Stimulated activated CD4-positive, alpha-beta T cell treated with anti-CD3 and anti-CD28 coated beads, Interleukin-12 subunit alpha, Interleukin-12 subunit beta, amount 100 ng/mL, for 24 hours (primary cell): ENCODE data around the gene SLC7A7.
"Not testable (repeated sequence)": the region's sequence is repeated elsewhere in the genome, so short reads cannot be mapped to it uniquely, and the experiment has no call there.

ENCODE experiments used
- DNase-seq, 2 experiments: peaks; one replicate each; pipeline ENCODE4 v3.0.0-alpha.2; 2020; ENCODE audit warnings: low read depth in 2 of 2

SLC7A7 gene

DNA sequence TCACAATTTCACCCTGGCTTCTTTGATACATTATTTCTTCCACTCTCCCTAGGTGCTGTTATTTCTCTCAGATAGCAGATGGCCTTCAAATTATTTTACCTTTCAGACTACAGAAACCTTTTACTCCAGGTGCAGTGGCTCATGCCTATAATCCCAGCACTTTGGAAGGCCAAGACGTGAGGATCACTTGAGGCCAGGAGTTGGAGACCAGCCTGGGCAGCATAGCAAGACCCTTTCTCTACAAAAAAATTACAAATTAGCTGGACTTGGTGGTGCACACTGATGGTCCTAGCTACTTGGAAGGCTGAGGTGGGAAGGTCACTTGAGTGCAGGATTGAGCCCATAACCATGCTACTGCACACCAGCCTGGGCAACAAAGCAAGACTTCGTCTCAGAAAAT, 23.1 kb downstream of the SLC7A7 start:
- DNase-seq = no peak

DNA sequence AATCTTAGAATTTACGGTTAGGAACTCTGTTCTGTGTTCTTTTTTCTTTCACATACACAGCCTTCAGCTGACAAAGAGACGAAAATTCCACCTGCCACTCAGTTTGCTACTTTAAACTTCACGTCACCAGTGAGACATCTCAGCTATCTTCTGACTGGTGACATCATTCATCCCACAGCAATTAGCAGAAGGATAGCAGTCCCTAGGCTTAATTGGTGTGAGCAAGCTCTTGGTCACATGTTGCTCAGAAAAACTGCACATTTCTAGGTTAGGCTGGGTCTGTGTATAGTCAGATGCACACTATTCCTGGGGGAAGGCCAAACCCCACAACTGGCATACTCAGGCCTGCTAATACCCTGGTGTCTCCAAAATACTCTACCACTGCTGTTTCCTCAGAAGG, 23.9 kb downstream of the SLC7A7 start:
- no peak for DNase-seq

DNA sequence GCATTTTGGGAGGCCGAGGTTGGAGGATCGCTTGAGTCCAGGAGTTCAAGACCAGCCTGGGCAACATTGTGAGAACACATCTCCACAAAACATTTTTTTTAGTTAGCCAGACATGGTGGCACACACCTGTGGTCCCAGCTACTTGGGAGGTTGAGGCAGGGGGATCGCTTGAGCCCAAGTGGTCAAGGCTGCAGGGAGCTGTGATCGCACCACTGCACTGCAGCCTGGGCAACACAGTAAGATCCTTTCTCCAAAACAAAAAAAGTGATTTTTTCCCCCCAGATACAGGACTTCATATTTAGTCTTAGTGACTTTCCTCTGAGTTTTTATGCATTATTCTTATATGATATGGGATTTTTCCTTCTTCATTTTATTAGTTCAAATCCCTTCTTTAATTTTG, 28.6 kb downstream of the SLC7A7 start:
- DNase-seq = no peak

DNA sequence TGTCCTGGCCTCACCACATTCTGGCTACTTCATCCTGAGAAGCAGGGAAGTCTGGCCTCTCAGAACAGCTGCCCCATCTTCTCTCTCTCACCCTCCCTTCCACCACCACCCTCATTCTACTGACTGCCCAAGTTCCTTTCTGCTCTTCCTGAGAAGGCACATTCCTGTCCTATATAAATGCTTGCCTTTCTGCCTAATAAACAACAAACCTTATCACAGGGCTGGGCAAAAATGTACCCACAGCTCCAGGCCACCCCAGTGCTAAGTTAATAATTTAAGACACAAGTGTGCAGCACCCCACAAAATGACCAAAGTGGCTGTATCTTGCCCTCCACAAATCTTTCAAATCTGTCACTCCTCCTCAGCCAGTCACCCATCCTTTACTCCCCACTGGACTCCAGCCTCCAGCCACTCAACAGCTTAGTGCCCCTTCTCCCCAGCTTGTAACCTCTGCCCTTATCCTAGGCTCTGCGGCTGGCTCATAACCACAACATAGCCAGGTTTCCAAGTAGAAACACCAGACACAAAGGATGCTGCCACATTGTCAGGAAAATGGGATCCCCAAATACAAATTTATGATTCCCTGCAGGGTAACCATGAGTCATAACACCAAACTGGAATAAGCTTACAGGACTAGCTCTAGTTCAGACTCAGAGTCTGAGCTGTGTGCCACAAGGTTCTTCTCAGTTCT, 33.8 kb downstream of the SLC7A7 start:
- DNase-seq = no peak

DNA sequence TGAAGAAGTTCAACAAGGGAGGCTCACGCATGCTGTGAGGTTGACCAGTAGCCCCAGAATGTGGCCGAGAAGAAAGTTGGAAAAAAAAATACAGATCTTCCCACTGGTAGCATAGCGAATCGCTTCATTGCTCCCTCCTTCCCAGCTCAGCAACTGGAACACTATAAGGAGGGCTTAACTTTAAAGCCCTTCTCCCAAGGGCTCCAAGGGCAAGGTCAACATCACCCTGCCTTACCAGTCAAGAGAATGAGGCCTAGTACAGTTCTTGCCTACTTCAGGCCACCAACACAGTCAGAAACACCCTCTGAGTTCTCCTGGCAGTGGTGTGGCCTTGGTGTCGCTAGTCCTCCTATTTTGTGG, 34.3 kb downstream of the SLC7A7 start:
- no peak for DNase-seq

DNA sequence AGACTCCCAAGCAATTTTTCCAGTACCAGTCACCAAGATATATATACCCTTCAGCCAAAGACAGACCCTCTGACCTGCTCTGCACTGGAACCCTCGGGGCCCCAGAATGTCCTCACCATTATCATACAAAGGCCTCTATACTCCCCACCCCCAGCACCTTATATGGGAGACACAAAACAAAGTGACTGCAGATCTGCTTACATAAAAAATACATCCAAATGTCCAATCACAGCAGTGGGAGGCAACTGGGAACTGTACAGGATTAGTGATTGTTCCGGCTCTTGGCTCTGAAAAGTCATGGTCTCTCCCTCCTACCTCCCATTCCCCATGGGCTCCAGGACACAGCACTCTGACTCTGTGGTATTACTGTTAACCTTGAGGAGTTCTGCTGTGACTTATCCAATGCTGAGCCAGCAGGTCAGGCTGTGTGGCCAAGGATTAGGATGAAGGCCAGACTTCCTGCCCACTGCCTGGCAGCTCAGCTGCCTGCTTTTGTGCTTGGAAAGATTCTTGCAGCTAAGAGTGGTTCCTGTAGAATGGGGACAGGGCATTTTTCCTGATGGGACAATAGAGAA, 35.0 kb downstream of the SLC7A7 start:
- DNase-seq = no peak

DNA sequence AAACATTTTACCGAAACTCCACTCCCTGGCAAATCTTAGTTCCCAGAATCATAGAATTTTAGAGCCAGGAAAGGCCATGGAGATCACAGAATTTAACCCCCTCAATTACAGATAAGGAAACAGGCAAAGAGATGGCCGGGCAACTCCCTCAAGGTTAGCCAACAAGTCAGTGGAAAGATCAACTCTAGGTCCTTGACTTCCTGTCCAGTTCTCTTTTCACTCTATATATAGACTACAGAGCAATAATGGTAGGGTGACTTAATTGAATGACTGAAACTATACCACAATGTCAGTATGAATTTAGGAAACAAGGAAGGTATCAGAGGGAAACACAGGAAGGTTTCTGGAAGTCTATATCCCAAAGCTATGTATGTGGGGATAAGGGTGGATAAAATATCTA, 37.2 kb downstream of the SLC7A7 start:
- DNase-seq = no peak

DNA sequence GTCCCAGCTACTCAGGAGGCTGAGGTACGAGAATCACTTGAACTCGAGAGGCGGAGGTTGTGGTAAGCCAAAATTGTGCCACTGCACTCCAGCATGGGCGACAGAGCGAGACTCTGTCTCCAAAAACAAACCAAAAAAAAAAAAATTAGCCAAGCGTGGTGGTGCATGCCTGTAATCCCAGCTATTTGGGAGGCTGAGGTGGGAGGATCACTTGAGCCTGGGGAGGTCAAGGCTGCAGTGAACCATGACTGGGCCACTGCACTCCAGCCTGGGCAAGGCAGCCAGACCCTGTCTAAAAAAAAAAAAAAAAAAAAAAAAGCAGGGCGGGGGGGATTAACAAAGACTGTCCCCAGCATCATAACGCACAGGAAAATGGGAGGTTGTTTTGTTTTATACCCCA, 38.4 kb downstream of the SLC7A7 start:
- not testable (repeated sequence) for DNase-seq

DNA sequence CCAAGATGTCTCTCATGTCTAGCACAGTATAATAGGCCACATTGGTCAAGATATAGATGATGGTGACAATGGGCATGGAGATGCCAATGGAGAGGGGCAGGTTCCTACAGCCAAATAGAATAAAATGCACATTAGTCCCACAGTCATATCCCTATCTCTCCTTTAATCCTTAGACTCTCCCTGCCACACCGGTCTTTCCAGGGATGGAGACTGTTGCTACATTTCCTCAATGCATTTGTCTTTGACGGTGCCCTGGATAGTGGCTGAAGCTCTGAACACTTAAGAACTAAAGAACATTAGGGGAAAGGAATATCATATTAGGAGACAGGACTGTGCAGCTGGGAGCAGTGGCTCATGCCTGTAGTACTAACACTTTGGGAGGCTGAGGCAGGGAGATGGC, 39.0 kb downstream of the SLC7A7 start:
- DNase-seq = no peak

DNA sequence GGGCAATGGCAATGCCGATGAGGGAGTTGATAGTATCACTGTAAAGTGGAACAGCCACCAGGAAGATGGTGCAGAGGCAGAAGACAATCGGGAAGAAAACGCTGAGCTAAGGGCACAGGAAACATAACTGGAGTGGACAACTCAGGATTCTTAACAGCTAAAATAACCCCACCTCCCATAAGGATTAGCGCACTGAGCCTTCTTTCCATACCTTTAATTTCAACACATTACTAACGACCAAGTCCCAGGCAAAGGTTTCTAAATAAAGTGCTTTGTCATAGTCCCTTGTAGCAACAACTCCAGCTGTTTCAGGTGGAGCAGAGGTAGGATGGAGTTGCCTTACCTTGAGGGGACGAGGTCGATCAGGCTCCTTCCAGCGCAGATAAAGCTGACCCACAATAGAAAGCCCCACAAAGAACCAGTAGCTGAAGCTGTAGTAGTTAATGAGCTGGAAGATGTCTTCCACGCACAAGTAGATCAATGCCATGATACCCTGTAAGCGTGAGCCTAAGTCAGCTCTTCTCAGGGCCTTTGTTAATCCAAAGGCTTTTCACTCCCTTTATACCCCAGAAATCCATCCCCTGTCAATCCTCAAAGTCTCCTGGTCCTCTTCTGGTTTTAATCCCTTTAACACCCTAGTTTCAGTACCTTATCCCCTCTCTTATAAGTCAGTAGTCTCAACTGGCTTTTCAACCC, 41.1 kb downstream of the SLC7A7 start:
- DNase-seq = no peak

DNA sequence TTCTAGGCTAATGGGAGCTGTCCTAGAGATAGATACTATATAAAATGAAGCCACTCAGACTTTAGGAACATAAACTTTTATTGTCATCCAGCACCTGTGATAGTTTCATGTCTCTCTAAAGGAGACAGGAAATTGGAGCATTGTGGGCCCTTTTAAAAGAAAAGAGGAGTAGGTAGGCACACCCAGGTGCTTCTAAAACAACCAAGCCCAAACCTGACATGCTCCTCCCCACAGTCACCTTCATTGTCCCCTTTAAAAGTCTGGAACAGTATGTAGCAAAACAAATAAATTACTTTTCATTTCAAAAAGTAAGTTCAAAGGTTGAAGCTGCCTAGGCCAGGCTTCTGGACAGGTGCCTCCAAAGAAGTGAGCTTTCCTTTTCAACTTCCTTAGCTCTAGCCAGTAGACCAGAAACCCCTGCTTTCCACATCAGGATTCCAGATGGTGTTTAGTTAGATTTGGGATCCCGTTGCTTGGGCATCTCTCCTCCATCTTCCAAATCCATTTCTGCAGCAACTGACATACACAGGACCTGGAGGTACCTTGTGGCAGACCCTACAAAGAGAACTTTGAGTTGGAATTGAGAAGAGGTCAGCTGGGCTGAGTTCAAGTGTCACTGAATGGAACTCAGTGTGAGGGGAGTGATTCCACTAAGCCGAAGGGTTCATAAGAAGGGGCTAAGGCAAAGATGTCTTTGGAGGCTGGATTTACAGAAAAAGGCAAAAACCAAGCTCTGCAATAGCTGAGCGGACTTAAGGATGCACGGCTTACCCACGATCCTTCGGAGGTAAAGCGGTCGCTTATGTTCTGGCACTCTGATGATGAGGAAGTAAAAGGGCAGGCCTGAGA, 41.8 kb downstream of the SLC7A7 start:
- DNase-seq = no peak

DNA sequence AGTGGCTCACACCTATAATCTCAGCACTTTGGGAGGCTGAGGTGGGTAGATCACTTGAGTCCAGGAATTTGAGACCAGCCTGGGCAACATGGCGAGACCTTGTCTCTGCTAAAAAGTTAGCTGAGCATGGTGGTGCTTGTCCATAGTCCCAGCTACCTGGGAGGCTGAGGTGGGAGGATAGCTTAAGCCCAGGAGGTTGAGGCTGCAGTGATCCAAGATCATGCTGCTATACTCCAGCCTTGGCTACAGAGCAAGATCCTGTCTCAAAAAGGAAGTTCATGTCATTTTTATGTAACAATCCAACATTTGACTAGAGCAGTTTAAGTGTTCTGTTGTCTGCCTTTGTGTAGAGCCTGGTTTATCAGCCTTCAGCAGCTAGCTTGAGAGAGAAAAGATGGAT, 42.5 kb downstream of the SLC7A7 start:
- no peak for DNase-seq

DNA sequence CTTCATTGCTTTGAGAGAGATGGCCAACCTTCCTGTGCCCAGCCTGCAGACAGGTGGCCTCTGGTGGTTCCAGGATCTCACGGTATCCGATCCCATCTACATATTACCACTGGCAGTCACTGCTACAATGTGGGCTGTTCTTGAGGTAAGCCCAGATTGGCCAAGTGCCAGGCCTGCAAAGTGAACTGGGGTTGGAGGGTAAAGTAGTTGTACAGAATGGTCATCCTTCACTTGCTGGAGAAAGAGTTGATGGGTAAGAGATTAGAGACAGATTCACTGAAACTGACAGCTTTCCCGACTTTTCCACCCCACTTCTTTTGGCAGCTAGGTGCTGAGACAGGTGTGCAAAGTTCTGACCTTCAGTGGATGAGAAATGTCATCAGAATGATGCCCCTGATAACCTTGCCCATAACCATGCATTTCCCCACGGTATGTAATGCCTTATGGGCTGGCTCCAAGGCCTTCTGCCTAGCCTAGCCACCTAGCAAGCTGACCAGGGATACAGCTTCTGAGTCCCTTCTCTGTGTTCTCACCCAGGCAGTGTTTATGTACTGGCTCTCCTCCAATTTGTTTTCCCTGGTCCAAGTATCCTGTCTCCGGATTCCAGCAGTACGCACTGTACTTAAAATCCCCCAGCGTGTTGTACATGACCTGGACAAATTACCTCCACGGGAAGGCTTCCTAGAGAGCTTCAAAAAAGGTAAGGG, 44.6 kb downstream of the SLC7A7 start:
- DNase-seq = no peak

DNA sequence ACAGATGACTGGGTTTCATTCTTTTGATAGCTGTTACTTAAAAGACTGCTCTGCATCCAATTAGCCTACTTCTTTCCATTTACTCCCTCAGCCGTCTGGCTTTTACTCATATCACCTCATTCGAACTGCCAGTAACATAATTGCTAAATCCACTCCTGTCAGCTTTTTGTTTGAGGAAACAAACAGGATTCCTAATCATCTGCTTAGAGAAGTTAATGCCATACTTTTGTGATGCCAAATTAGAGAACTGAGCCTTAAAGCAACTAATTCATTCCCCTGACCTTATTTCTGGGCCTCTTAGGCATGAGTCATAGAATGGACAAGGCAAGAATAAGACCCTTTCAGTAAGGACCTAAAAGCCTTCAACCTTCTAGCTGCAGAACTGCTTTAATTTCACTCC, 45.9 kb downstream of the SLC7A7 start:
- no peak for DNase-seq

DNA sequence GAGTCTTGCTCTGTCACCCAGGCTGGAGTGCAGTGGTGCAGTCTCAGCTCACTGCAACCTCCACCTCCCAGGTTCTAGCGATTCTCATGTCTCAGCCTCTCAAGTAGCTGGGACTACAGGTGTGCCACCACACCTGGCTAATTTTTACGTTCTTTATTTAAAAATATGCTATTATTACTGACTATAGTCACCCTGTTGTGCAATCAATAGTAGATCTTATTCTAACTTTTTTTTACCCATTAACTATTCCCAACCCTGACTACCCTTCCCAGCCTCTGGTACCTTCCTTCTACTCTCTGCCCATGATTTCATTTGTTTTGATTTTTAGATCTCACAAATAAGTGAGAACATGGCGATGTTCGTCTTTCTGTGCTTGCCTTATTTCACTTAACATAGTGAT, 46.3 kb downstream of the SLC7A7 start:
- no peak for DNase-seq

DNA sequence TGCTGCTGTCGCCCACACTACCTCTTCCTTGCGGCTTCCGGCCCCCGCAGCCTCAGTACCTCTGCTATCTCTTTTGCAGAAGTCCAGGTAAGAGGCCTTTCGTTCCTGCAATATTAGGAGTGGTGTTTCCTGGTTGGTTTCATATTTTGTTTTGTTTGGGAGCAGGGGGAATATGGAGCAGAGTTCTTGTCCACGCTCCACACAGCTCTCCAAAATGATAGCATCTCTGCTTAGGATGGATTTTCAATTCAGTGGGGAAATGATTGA, 48.0 kb downstream of the SLC7A7 start:
- DNase-seq = peak in 1 of 2 experiments; percentile 19

DNA sequence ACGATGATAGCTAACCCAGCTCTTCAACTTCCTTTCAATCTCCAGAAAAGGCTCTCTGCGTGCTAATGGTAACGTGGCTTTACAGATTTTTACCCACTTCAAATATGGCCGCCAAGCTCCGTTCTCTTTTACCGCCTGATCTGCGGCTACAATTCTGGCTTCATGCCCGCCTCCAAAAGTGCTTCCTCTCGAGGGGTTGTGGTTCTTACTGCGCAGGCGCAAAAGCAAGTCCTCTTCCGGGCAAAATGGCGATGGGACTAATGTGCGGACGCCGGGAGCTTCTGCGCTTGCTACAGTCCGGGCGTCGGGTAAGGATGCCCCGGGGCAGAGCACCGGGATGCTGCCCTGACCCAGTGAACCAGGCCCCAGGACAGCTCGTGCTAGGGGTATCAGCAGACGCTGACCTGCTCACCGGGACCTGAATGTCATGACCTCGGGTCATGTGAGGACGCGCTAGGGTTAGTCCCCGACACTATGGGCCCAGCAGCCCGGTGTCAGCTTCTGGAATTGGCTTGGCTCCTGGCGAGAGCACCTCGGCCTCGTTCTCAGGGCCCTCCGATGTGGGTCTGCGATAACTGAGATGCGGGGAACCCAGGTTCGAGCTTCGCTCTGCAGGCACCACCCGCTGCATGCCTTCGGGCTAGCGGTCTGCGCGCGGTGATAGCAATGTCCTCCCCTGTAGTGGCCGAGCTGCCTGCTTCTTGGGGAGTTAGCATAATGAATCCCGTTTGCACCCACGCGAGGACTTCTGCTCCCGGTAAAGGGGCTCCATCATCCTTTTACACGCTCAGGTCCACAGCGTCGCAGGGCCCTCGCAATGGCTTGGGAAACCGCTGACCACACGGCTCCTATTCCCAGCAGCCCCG, 48.5 kb downstream of the SLC7A7 start, which contains the start of gene OXA1L:
TSS of gene OXA1L (plus strand) at position 232 of the 866 bp plus-strand sequence. CDS start at position 246, 14 bp downstream.
- peak; percentile 86 to 93 for DNase-seq

DNA sequence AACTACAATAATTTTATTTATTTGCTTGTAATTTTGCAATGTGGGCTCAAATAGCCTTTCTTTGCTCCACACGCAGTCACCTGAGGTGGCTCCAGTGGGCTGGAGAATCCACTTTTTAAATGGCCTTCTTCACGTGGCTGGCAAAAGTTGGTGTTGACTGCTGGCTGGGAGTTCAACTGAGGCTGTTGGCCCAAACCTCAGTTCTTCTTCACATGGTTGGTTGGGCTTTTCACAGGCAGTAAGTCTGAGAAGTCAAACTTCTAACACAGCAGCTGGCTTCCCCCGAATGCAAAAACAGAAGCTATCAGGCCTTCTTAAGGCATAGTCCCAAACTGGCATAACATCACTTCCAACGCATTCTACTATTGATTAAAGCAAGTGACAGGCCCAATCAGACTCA, 50.9 kb downstream of the SLC7A7 start:
- no peak for DNase-seq

DNA sequence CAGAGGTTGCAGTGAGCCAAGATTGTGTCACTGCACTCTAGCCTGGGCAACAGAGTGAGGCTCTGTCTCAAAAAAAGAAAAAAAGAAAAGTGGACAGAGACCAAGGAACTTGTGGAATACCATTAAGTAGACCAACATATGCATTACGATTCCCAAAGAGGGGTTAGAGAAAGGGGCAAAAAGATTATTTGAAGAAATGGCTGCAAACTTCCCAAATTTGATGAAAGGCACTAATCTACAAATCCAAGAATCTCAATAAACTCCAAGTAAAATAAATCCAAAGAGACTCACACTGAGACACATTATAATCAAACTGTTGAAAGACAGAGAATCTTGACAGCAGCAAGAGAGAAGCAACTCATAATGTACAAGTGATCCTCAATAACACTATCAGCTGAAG, 53.5 kb downstream of the SLC7A7 start:
- DNase-seq = no peak

DNA sequence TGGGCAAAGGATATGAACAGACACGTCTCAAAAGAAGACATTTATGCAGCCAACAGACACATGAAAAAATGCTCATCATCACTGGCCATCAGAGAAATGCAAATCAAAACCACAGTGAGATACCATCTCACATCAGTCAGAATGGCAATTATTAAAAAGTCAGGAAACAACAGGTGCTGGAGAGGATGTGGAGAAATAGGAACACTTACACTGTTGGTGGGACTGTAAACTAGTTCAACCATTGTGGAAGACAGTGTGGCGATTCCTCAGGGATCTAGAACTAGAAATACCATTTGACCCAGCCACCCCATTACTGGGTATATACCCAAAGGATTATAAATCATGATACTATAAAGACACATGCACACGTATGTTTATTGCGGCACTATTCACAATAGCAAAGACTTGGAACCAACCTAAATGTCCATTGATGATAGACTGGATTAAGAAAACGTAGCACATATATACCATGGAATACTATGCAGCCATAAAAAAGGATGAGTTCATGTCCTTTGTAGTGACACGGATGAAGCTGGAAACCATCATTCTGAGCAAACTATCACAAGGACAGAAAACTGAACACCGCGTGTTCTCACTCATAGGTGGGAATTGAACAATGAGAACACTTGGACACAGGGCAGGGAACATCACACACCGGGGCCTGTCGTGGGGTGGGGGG, 57.1 kb downstream of the SLC7A7 start:
- not testable (repeated sequence) for DNase-seq
